HG02981 (cell line): ENCODE results near the gene GBGT1.

Source experiments
- ATAC-seq: cut with Tn5 transposase; IDR thresholded peaks from one replicate; pipeline ENCODE4 v1.9.1; 2021; ENCODE audit warnings: mild to moderate bottlenecking, moderate library complexity; ENCODE audit not compliant: unreplicated experiment

Gene GBGT1

GRCh38 chr9:133104718-133105460 lies 58.8 kb downstream of the GBGT1 start:
- no peak for ATAC-seq

GRCh38 chr9:133103987-133104505 lies 59.7 kb downstream of the GBGT1 start:
- ATAC-seq = no peak

GRCh38 chr9:133103183-133103986 lies 60.3 kb downstream of the GBGT1 start:
- no peak for ATAC-seq
